Measurements from ENCODE around the gene FANCB. TPM values are rescaled to one million over a fixed set of nuclear protein-coding genes. Genes with fewer than 3 reads are reported as not detected.

The FANCB gene
- total and polyA plus RNA-seq, 12 donors, result 0.03 to 3.5 (median 0.58) TPM

DNA sequence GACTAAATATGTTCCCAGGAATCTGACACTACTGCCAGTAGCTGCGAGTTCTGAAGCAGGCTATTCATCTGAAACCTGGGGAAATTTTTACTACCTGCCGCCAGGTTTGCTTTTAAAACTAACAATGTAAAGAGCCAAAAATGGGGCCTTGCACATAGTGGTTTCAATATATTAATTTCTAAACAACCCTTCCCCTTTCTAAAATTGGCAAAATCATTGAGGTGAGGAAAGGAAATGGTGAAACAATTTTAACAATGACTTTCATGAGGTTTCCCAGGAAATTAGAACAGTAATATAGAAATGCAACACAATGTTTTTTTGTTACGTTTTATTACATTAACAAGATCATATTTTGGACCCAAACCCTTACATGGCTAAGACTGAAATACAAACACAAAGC is 21.3 kb downstream of the FANCB start:
- Histone ChIP-seq H3K4me3 (no peak overlapping the region), H3K9me3 (replicated peaks in 1 of 3) (no peaks in the 10 kb centered on the region), H3K36me3 (replicated peaks in 1 of 2) (no peaks in the 10 kb centered on the region), H3K27me3 (no peaks in the 10 kb centered on the region), H3K27ac (no peak overlapping the region), H3K4me1 (replicated peaks in 1 of 2) (no peaks in the 10 kb centered on the region)
- DNase-seq, result no peak
- TF ChIP-seq, protein P1, sequence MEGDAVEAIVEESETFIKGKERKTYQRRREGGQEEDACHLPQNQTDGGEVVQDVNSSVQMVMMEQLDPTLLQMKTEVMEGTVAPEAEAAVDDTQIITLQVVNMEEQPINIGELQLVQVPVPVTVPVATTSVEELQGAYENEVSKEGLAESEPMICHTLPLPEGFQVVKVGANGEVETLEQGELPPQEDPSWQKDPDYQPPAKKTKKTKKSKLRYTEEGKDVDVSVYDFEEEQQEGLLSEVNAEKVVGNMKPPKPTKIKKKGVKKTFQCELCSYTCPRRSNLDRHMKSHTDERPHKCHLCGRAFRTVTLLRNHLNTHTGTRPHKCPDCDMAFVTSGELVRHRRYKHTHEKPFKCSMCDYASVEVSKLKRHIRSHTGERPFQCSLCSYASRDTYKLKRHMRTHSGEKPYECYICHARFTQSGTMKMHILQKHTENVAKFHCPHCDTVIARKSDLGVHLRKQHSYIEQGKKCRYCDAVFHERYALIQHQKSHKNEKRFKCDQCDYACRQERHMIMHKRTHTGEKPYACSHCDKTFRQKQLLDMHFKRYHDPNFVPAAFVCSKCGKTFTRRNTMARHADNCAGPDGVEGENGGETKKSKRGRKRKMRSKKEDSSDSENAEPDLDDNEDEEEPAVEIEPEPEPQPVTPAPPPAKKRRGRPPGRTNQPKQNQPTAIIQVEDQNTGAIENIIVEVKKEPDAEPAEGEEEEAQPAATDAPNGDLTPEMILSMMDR (IDR thresholded peaks at IDR 0.05), result no peak
- no peak for TF ChIP-seq POLR2A (IDR thresholded peaks at IDR 0.05)
- intact Hi-C loops (cut with DNase I), result no loop called here
- 69 to 86% (median 77%) methylated on average over 3 of the region's 3 CpGs for WGBS, 4 donors

DNA sequence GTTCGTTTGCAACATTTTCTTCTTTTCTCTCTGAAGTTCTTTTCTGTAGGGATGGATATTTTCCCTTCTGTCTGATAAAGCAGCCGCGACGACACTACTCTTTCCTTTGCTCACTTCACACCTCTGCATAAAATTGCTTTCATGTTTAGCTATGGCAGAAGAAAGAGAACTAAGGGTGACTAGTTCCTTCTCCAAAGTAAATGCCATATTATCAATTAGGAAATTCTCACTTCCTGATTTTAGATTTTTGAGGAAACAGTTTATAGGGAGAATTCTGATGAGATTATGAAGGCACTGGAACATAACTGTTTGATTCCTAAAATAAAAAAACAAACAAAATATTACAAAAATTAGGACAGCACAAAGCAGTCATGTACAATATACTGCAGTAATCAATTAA is 29.2 kb downstream of the FANCB start:
- intact Hi-C loops (cut with DNase I), result no loop called here
- Histone ChIP-seq H3K9me3 (replicated peaks in 1 of 3) (no peaks in the 10 kb centered on the region), H3K4me3 (no peak overlapping the region), H3K27me3 (no peaks in the 10 kb centered on the region), H3K4me1 (replicated peaks in 1 of 2) (no peaks in the 10 kb centered on the region), H3K36me3 (replicated peaks in 1 of 2) (no peaks in the 10 kb centered on the region), H3K27ac (no peak overlapping the region)
- DNase-seq, result no peak
- TF ChIP-seq POLR2A (IDR thresholded peaks at IDR 0.05), result no peak
- TF ChIP-seq, protein P1 (IDR thresholded peaks at IDR 0.05), result no peak
- 78 to 83% (median 81%) methylated on average over 4 of the region's 4 CpGs for WGBS, 4 donors

DNA sequence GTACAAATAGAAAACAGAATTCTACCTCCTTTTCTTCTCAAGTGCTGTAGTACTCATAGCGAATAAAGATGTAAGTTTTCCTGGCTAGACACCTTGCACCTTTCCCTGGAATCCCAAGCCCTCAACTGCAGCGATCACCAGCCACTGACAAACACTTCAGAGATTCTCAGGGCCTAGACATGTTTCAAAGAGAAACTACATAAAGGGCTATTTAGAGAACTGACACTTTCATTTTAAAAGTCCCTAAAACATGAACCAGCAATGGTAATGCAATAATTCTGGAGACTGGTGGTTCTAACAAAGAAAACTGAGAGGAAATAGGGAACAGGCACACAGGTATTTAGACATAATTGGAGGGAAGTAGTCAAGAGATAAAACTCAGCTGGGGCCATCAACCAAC is 35.7 kb downstream of the FANCB start:
- H3K36me3 ChIP-seq (replicated peaks in 1 of 2), result no peaks in the 10 kb centered on the region
- no peaks in the 10 kb centered on the region for H3K27me3 ChIP-seq
- no peak overlapping the region for H3K27ac ChIP-seq
- no peak for TF ChIP-seq POLR2A (IDR thresholded peaks at IDR 0.05)
- TF ChIP-seq, protein P1 (IDR thresholded peaks at IDR 0.05), result no peak
- DNase-seq, result no peak
- H3K4me1 ChIP-seq (replicated peaks in 1 of 2), result no peaks in the 10 kb centered on the region
- H3K4me3 ChIP-seq, result no peak overlapping the region
- WGBS, 4 donors, result 75 to 100% (median 88%) methylated on average over 2 of the region's 2 CpGs
- no peaks in the 10 kb centered on the region for H3K9me3 ChIP-seq (replicated peaks in 1 of 3)
- intact Hi-C loops (cut with DNase I), result no loop called here

DNA sequence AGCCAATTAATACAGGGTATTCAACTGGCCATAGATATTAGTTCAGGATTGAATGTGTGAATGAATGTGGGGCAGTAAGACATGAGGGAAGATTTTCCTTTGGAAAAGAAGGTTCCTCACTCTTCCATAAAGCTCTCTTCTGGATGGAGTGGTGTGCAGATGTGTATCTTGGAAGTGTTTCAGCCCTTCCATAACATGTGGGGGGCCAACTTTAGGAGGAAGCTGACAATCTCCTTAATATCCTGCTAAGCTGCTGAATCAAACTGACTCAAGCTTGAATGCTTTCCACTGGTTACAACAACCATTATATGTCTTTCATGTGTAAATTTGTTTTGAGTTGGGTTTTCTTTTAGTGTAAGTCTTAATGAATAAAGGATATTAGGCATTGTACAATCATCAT is 40.3 kb downstream of the FANCB start:
- no peaks in the 10 kb centered on the region for H3K4me1 ChIP-seq (replicated peaks in 1 of 2)
- H3K4me3 ChIP-seq, result no peak overlapping the region
- H3K27ac ChIP-seq, result no peak overlapping the region
- no peaks in the 10 kb centered on the region for H3K36me3 ChIP-seq (replicated peaks in 1 of 2)
- no peaks in the 10 kb centered on the region for H3K9me3 ChIP-seq (replicated peaks in 1 of 3)
- DNase-seq, result no peak
- TF ChIP-seq POLR2A (IDR thresholded peaks at IDR 0.05), result no peak
- TF ChIP-seq, protein P1 (IDR thresholded peaks at IDR 0.05), result no peak
- intact Hi-C loops (cut with DNase I), result no loop called here
- no peaks in the 10 kb centered on the region for H3K27me3 ChIP-seq

All from adrenal gland (tissue), 12 donors.